Astrocyte (in vitro differentiated cells and primary cell): ENCODE data around the gene DPF3.

ENCODE experiments used
- EZH2 ChIP-seq: IDR thresholded peaks from 2 replicates; pipeline ENCODE4 v1.6.1; 2012; ENCODE audit warnings: mild to moderate bottlenecking, low read length, inconsistent platforms; ENCODE audit not compliant: insufficient read depth
- TF ChIP-seq, protein P1 (sequence below): IDR thresholded peaks from 2 replicates; pipeline ENCODE4 v1.5.1; 2011; ENCODE audit warnings: low read depth, mild to moderate bottlenecking, inconsistent platforms, low read length, moderate library complexity; ENCODE audit not compliant: insufficient read depth

DNA sequence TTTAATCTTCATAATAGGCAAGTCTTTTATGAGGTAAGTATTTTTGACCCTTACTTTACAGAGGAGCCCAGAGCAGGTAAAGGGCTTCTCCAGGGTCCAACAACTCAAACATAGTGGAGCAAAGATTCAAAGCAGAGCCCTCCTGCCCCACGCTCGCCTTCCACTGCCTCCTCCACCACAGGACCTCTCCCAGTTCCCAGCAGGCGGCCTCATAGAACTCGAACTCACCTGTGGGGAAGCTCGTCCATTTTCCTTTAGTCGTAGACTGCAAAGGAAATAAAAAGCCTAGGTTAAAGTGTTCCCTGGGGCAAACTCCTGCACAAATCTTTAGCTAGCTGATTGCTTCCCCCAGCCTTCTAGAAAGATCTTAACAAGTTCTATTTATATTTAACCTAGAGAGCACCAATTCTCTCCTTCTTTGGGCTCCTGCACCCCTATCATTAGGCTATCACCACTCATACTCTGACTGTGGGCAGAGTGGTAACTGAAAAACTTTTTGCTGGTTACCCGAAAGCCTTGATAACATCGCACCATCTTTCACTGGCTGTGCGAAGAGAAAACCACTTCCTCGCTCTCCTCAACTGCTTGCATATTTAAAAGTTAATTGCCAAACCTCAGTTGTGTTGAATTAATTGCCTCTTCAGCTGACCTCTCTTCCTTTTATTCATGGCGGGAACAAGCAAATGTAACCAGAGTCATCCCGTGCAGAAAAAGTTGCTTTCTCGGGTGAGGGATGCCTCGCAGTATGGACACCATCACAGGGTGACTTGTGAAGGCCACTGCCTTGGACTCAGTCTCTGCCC lies 299.6 kb downstream of the DPF3 start:
- no peak for TF ChIP-seq EZH2
- TF ChIP-seq, protein P1, sequence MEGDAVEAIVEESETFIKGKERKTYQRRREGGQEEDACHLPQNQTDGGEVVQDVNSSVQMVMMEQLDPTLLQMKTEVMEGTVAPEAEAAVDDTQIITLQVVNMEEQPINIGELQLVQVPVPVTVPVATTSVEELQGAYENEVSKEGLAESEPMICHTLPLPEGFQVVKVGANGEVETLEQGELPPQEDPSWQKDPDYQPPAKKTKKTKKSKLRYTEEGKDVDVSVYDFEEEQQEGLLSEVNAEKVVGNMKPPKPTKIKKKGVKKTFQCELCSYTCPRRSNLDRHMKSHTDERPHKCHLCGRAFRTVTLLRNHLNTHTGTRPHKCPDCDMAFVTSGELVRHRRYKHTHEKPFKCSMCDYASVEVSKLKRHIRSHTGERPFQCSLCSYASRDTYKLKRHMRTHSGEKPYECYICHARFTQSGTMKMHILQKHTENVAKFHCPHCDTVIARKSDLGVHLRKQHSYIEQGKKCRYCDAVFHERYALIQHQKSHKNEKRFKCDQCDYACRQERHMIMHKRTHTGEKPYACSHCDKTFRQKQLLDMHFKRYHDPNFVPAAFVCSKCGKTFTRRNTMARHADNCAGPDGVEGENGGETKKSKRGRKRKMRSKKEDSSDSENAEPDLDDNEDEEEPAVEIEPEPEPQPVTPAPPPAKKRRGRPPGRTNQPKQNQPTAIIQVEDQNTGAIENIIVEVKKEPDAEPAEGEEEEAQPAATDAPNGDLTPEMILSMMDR: no peak
